ACHN (cell line): ENCODE results near the gene UEVLD.

Source experiments
- DNase-seq: peaks from one replicate; pipeline ENCODE4 v3.0.0-alpha.2; 2015
- in situ Hi-C: cut with HindIII; loops from 2 replicates; pipeline ENCODE4 v1.10.0; 2017; ENCODE audit warnings: low sequenced_read_pairs, low pct_ligation_motif_present, low pct_unique_long_range_greater_than_20kb

Gene UEVLD

DNA sequence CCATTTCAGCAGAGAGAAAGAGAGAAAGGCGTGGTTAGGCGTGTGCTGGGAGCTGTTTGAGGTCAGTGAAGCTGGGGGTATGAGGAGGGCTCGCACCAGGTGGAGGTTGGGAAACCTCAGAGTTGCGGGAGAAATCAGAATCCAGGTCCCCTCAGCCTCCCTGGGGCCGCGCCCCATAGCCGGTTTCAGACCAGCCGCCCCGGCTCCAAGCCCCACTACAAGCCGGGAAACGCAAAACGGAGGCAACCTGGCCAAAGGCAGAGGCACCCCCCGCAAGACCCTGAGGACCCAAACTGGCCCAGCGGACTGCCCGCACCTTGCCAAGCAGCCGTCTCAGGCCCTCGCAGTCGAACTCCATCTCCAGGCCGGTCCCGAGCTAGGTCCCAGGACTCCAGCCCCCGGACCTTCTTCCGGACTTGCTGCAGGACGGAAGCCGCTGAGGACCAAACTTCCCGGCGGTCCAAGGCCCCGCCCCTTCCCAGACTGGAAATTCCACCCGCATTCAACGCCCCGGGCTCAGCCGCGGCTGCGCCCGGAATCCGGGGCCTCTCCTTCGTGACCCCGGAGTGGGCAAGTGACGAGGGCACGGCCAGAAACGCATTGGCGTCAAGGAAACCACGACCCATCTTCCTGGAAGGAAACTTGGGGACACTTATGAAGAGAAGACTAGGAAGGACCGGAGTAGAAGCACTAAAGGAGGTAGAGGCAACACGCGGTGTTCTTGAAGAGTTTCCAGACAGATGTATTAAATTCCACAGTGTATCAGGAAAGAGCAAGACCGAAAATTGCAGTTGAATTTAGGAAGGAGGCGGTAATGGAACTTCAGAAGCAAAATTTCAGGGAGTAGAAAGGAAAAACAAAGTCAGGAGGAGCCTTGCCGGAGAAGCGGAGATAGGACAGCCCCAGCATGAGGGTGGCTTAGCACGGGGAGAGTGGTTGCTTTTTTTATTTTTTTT is at the start of gene UEVLD:
Gene UEVLD (minus strand): TSS at position 438 of the 956 bp plus-strand sequence. CDS start 80 bp downstream, at position 358.
- in situ Hi-C loops, result no loop called here
- peak; percentile 81 for DNase-seq

DNA sequence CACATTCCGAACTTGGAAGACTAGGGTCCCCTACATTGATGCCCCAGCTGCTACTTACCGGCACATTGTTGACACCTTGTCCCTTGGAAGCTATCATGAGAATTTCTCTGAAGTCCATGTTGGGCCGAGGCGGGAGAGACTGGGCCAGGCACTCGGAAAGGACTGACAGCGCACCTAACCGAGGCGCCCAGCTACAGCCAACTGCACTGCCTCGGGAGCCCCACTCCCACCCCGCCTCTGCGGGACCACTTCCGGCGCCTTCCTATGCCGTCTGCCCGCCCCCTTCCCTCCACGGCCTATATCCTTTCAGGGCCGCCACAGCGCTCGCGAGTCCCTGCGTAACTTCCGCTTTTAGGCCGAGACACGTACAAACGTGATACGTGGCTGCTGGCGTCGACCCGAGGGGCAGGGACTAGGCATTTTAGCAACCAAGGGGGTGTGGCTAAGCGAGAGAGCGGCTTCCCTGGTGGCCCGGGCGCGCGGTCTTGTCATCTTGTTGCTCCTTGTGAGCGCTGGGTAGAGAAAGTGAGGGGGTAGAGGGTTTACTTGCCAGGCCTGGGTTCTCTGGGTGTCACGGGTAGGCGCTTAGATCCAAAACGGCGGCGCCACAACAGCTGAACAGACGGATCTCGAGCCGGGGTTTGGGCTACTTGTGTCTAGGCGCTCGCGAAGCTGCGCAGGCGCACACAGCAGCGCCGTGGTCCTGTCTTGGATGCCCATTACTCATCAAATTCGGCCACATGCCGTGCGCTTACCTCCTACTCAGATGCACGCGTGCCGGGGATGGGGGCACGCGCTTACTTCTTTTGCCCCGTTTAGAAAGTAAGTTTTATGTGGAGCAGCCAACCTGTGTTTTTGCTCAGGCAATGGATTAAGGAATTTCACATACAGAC is 45.9 kb upstream of the UEVLD start, which contains the start of gene SPTY2D1:
Gene SPTY2D1 (minus strand): TSS at position 203 of the 893 bp plus-strand sequence. CDS start 85 bp downstream, at position 118.
- DNase-seq, result peak; percentile 98
- in situ Hi-C loops, result no loop called here

DNA sequence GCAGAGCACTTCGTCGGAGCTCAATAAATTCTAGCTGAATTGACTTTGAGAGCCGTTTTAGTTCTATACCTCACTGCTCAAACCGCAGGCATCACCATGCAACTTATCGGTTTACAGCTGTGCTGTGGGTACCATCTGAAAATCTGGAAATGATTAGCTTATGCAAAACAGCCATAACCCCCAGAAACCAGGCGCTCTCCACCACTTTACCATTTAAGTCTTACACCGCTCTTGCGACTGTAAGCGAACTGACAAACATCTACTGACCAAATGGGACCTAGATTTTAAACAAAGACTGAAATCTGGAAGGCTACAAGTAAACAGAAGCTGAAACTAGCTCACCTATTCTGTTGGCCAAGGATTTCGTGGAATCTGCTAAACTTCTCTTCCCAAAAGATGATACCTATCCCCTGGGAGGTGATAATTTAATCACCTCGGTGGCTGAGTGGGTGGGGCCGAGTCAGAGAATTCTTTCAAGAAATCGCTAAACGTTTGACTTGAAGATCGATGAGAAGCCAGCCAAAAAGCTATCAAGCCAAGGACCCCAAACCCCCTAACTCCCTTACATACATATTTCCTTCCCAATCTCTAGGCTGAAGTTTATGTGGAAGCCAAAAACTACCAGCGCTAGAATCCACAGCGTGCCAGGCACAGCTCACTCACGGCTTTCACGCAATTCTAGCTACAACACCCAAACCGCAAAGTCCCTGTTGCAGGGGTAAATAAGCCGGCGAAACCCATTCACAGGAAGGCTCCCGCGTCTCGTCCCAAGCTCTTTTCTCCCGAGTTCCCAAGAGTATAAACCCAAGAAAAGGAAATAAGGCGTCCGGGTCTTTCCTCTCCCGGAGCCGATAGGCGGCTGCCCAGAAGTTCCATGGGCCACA is 45.0 kb upstream of the UEVLD start:
- in situ Hi-C loops, result no loop called here
- DNase-seq, result peak; percentile 16

DNA sequence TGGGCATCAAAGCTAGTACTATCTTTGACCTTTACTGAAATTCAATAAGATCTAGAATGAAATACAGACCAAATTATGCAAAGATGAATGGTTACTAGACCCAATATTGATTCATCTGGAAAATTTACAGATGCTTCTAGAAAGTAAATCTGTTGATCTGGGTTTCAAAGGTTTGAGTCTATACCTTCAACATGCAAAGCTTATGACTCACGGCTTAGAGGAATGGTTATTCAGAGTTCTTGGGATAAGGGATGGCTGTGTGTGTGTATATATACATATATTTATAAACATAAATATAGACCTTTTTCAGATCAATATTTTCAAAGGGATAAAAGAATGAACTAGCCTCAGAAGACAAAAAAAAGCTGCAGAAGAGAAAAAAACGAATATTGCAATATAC is 44.3 kb upstream of the UEVLD start:
- DNase-seq, result no peak
- in situ Hi-C loops, result no loop called here

DNA sequence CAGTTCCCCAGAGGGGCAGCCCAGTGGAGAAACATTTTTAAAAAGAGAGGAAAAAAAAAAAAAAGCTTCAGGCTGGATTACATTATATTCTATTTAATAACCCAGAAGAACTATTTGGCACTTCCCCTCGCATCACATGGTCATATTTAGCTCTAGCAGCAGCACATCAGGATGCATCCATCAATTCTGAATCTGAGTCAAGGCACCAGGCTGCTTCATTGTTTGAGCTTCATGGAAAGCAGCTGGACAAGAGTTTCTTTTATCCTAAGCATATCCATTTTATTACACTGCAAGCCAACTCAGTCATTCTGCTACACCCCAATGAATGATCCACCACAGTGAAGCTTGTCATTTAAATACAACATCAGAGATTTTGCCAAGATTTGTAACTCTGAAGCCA is 35.6 kb upstream of the UEVLD start:
- DNase-seq, result no peak
- in situ Hi-C loops, result no loop called here

DNA sequence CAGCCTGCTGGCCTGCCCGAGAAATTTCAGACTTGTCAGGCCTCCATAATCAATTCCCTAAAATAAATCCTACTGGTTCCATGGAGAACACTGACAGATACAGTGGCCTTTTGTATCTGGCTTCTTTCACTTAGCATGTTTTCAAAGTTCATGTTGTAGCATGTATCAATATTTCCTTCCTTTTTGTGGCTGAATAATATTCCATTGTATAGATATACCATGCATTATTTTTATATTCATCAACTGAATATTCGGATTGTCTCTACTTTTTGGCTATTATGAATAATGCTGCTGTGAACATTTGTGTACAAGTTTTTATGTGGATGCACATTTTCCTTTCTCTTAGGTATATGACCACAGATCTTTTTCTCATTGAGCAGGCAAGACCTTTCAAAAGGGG is 35.2 kb upstream of the UEVLD start:
- in situ Hi-C loops, result no loop called here
- DNase-seq, result no peak

DNA sequence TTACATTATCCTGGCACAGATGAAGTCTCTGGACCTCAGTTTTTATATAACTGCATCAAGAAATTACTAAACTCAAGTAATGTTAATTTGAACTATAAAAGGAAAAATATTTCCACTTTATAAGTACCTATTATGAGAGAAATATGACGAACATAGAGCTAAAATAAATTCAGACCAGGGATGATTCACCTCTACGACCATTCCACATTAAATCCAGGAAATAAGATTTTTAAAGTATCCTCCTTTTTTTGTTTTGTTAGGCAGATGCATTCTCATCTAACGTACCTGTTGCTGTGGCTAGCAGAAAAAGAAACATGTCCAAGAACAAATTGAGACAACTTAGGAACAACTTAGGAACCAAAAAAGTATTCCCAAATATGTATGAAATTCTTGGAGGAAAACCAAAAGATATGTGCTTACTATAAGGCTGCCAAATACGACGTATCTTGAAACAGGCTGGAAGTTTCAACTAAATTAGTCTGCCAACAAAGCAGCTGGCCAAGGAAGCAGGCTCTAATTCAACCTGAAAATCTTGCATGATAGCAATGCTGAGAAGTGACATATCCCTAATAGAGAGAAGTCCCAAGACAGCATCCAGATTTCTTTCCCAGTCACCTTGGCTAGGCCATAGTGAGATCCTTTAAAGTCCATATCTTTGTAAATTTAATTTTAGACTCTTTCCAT is 29.9 kb upstream of the UEVLD start:
- in situ Hi-C loops, result no loop called here
- DNase-seq, result no peak

DNA sequence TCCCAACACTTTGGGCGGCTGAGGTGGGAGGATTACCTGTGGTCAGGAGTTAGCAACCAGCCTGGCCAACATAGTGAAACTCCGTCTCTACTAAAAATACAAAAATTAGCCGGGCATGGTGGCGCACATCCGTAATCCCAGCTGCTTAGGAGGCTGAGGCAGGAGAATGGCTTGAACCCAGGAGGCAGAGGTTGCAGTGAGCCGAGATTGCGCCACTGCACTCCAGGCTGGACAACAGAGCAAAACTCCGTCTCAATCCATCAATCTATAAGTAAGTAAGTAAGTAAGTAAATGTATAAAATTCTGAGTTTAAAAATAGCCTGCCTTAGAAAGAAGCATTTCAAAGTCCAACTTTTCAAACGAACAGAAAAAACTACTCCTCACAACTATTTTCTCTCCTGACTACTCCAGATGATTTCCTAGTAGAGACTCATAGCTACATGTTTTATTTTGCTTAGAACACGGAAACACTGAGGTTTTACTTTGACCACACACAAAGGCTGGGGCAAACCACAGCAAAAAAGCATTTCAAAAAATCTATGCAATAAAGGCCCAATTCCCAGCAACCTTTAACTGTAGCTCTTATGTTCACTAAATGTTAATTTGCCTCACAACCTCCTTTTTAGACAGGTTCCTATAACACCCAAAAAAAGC is 29.3 kb upstream of the UEVLD start:
- in situ Hi-C loops, result no loop called here
- no peak for DNase-seq

DNA sequence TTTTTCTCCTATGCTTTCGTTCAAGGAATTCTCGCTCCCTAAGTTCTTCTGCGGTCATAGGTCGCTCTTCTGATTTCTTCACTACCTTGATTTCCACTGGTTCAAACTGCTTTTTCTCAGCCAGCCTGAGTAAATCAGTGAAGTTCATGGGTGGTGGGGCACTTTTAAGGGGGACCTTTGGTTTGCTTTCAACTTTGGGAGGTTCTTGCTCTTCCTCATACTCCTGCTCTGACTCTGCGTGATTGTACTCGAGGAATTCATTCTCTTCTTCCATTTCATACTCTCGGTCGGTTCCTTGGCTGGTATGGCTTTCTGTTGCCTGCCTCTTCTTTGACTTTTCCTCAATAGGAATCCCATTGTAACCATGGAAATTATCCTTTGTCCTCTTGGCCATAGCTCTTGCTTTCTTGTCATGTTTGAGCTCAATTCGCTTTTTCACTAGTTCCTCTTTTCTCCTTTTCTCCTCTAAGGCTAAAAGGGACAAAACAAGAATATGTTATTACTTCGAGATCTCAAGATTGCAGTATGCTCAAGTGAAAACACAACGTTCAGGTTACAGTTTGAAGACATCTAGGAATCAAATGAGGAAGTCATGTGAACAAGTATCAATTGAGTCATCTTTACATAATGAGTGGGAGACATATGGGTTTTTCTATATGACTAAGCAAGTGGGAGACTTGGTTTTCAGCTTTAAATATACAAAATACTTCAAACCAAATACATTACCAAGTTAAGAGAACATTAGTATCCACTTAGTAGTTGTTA is 27.3 kb upstream of the UEVLD start:
- DNase-seq, result no peak
- in situ Hi-C loops, result no loop called here

DNA sequence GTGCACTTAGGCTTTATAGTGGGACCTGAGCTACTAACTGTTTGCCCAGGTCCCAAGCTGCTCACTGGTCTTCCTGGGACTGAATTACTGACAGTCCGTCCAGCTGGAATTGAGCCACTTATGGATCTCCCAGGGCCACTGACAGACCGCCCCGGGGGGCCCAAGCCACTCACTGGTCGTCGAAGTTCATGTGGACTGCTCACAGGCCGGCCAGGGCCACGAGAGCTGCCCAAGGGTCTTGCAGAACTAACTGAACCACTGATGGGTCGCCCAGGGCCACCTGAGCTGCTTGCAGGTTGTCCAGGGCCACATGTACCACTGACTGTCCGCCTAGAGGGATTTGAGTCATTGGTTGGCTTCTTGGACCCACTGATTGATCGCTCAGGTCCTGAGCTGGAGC is 26.1 kb upstream of the UEVLD start:
- no peak for DNase-seq
- in situ Hi-C loops, result no loop called here

DNA sequence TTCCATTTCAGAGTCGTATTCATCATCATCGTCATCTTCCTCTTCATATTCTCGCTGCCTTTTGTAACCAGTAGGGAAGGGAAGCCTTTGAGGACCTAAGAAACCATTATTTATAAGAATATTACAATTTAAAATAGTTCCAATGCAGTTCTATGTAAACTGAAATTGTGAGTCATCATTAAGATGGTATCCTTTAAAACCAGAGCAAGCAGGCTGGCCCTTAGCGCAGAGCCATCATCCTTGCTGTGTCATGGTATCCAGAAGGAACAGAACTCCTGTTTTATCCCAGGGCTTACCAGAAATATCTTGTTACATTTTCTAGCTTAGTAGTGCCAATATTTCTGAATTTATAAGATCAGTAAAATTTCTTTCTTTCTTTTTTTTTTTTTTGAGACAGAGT is 23.9 kb upstream of the UEVLD start:
- DNase-seq, result no peak
- in situ Hi-C loops, result no loop called here

DNA sequence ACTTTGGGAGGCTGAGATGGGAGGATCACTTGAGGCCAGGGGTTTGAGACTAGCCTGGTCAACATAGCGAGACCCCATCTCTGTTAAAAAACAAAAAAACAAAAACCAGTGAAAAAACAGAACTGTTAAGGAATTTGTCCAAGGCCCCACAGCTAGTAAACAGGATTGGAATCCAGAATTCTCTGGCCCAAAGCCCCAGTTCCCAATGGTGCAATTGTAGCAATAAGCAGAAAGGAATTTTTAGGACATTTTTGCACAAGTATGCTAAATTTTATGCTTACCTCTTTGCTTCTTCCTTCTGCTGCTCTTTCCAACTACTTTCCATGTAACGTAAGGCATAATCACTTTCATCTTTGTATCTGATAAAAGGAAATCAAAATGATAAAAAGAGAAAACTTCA is 22.7 kb upstream of the UEVLD start:
- in situ Hi-C loops, result no loop called here
- DNase-seq, result no peak

DNA sequence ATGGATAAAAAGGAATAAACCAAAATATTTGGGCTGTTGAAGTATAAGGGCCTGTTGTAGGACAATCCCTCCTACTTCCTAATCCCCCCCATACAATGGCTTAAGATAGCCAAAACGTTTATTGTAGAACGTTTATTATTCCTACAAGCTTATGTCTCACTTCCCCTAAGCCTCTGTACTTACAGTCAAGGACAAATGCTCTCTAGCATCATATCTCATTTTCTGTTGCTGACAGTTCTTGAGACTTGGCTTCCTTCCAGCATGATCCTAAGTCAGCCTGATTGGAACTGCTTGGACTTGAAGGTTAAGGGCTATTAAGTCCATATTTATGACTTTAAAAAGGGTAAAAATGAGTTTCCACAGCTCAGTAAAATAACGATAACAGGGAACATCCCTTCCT is 19.8 kb upstream of the UEVLD start:
- DNase-seq, result no peak
- in situ Hi-C loops, result no loop called here

DNA sequence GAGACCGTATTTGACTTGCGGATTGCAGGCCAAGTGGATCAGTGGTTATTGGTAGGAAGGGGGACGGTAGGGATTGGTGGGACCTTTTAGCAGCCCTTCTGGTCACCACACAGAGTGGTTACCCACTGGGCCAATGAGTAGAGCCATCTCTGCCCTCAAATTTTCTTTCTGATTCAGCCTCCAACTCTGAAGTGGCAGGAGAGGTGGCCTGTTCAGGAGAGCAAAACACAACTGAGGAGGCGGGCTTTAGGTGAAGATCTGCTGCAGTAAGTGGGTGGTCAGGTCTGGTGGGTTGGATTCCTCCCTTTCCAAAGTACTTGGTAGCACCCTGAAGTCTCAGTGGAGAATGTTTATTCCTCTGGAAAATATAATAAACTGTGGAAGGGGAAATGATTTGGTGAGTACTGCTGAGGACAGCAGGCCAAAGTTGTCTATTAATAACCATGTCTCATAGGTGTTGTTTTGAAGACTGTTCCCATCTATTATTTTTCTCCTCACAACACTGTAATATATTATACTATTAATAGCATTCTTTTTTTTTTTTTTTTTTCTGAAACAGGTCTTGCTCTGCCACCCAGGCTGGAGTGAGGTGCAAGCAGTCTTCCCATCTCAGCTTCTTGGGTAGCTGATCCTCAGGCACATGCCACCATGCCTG is 12.5 kb upstream of the UEVLD start:
- no peak for DNase-seq
- in situ Hi-C loops, result no loop called here

DNA sequence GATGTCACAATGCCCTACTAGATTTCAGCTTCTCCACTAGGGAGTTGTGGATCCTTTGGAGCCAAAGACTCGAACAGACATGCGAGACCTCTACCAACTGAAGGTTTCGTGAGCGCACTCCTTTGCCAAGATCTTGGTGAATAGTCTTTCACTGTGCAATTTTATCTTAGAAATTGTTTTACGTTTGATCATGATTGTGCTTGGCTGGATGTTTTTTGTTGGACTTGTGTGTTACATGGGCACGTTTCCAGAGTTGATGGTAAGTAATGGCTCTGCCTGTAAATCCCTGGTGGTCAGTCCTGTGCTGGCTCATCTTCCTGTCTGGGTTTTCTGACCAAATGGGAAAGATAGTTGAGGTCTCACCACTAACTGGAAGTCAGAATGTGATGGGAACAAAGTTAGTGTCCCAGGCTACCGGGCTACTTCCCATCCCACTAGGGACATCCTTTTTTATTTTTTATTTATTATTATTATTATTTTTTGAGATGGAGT is 11.3 kb upstream of the UEVLD start, which contains the start of gene MISFA:
Gene MISFA (plus strand): TSS at position 51 of the 492 bp plus-strand sequence. CDS start 140 bp downstream, at position 191.
- no peak for DNase-seq
- in situ Hi-C loops, result no loop called here
